GM12872 (cell line): ENCODE results near the gene CCPG1.

Experiments used
- CTCF ChIP-seq: IDR thresholded peaks from 3 replicates; pipeline ENCODE4 v1.5.1; 2011; ENCODE audit warnings: low read depth, mild to moderate bottlenecking, low read length, moderate library complexity; ENCODE audit not compliant: insufficient read depth

CCPG1 gene

GRCh38 chr15:55408012-55408928, at the start of gene CCPG1, which contains the start of gene PIERCE2:
TSS of gene CCPG1 (minus strand) at chr15:55408359. CDS start at chr15:55389424, 18,935 bp downstream.
TSS of gene PIERCE2 (plus strand) at chr15:55408495. CDS start at chr15:55408769, 274 bp downstream.
- peak; percentile 69 for TF ChIP-seq CTCF

- TF ChIP-seq CTCF = no peak
Measured at GRCh38 chr15:55457401-55458022, 49.4 kb upstream of the CCPG1 start.

GRCh38 chr15:55434989-55435825, 27.0 kb upstream of the CCPG1 start:
- TF ChIP-seq CTCF = peak; percentile 60

- TF ChIP-seq CTCF = no peak
Measured at GRCh38 chr15:55422089-55422488, 13.9 kb upstream of the CCPG1 start.

GRCh38 chr15:55420171-55420866, 12.2 kb upstream of the CCPG1 start:
- no peak for TF ChIP-seq CTCF

GRCh38 chr15:55407498-55408011, 604 bp downstream of the CCPG1 start:
- TF ChIP-seq CTCF = no peak
